Nephron progenitor cell (in vitro differentiated cells): ENCODE data around the gene TMTC2.
A peak's percentile ranks its signal among the peaks of the same experiment; 100 is the strongest.

Experiments used
- DNase-seq: peaks from one replicate; pipeline ENCODE4 v3.0.0; 2021
- H3K27ac Mint-ChIP-seq: 2 replicates; pipeline ENCODE4 v1.8.0; 2021; ENCODE audit warnings: mild to moderate bottlenecking, moderate library complexity, mixed read lengths
- H3K27me3 Mint-ChIP-seq: 2 replicates; pipeline ENCODE4 v1.8.0; 2021; ENCODE audit warnings: mild to moderate bottlenecking, low read depth, mixed read lengths; ENCODE audit not compliant: poor library complexity
- H3K36me3 Mint-ChIP-seq: 2 replicates; pipeline ENCODE4 v1.8.0; 2021; ENCODE audit warnings: low read depth, mixed read lengths
- H3K4me1 Mint-ChIP-seq: 2 replicates; pipeline ENCODE4 v1.8.0; 2021; ENCODE audit warnings: mixed read lengths
- H3K4me3 Mint-ChIP-seq: 2 replicates; pipeline ENCODE4 v1.8.0; 2021; ENCODE audit warnings: mild to moderate bottlenecking, moderate library complexity, mixed read lengths
- H3K9me3 Mint-ChIP-seq: 2 replicates; pipeline ENCODE4 v1.8.0; 2021; ENCODE audit warnings: mild to moderate bottlenecking, moderate library complexity, mixed read lengths
- CTCF ChIP-seq: fragments of 200-600 bp; sonication (generic); IDR thresholded peaks from 2 replicates; pipeline ENCODE4 v1.5.0; 2021; ENCODE audit warnings: antibody characterized with exemption

Gene TMTC2

GRCh38 chr12:82671673-82672195 lies 15.0 kb upstream of the TMTC2 start:
- Mint-ChIP-seq H3K4me3 (no peak overlapping the region), H3K4me1 (peaks cover 5% of the 10 kb centered on the region), H3K27ac (no peak overlapping the region), H3K9me3 (no peaks in the 10 kb centered on the region), H3K27me3 (peaks cover 8% of the 10 kb centered on the region), H3K36me3 (no peaks in the 10 kb centered on the region)
- DNase-seq = no peak
- TF ChIP-seq CTCF = no peak

- H3K4me1 Mint-ChIP-seq = peaks cover 12% of the 10 kb centered on the region
These were observed 13.8 kb upstream of the TMTC2 start for GRCh38 chr12:82672811-82673495.

GRCh38 chr12:82673698-82674097 lies 13.0 kb upstream of the TMTC2 start:
- Mint-ChIP-seq H3K27me3 (peaks cover 4% of the 10 kb centered on the region), H3K27ac (no peak overlapping the region), H3K9me3 (no peaks in the 10 kb centered on the region), H3K36me3 (no peaks in the 10 kb centered on the region), H3K4me1 (peaks cover 12% of the 10 kb centered on the region), H3K4me3 (no peak overlapping the region)
- TF ChIP-seq CTCF = no peak
- DNase-seq = no peak

More at GRCh38 chr12:82672811-82673495, 13.8 kb upstream of the TMTC2 start:
- no peak for TF ChIP-seq CTCF
- Mint-ChIP-seq H3K27ac (no peak overlapping the region), H3K27me3 (peaks cover 5% of the 10 kb centered on the region), H3K9me3 (no peaks in the 10 kb centered on the region), H3K4me3 (no peak overlapping the region), H3K36me3 (no peaks in the 10 kb centered on the region)
- no peak for DNase-seq

GRCh38 chr12:82675246-82675645 lies 11.5 kb upstream of the TMTC2 start:
- H3K36me3 Mint-ChIP-seq = no peaks in the 10 kb centered on the region
- H3K4me1 Mint-ChIP-seq = peaks cover 12% of the 10 kb centered on the region
- no peak overlapping the region for H3K4me3 Mint-ChIP-seq
- no peak overlapping the region for H3K27ac Mint-ChIP-seq
- no peaks in the 10 kb centered on the region for H3K9me3 Mint-ChIP-seq
- TF ChIP-seq CTCF = no peak
- DNase-seq = no peak
- peaks cover 4% of the 10 kb centered on the region for H3K27me3 Mint-ChIP-seq

- peaks cover 22% of the 10 kb centered on the region for H3K4me1 Mint-ChIP-seq
- H3K9me3 Mint-ChIP-seq = no peaks in the 10 kb centered on the region
- peak overlapping the region; percentile 26 for H3K27ac Mint-ChIP-seq
- no peak for DNase-seq
- H3K27me3 Mint-ChIP-seq = peaks cover 10% of the 10 kb centered on the region
- no peaks in the 10 kb centered on the region for H3K36me3 Mint-ChIP-seq
- H3K4me3 Mint-ChIP-seq = no peak overlapping the region
- no peak for TF ChIP-seq CTCF
These were observed 4.4 kb upstream of the TMTC2 start for GRCh38 chr12:82682326-82682725.

- Mint-ChIP-seq H3K36me3 (no peaks in the 10 kb centered on the region), H3K4me1 (peaks cover 22% of the 10 kb centered on the region), H3K27ac (no peak overlapping the region), H3K9me3 (no peaks in the 10 kb centered on the region), H3K4me3 (no peak overlapping the region), H3K27me3 (peaks cover 10% of the 10 kb centered on the region)
- no peak for TF ChIP-seq CTCF
- no peak for DNase-seq
These were observed 3.9 kb upstream of the TMTC2 start for GRCh38 chr12:82682851-82683261.
